ENCODE data around the gene LRMDA. TPM values are rescaled to one million over a fixed set of nuclear protein-coding genes. Genes with fewer than 3 reads are reported as not detected.

The LRMDA gene
- total and polyA plus RNA-seq, 2 of the 8 experiments (the other 6 are each of a cell fraction or from before 2014, with no cell fraction given): 0.86 to 2.8 TPM

GRCh38 chr10:76206797-76207352 is 775.5 kb downstream of the LRMDA start:
- Histone ChIP-seq H3K27ac (ENCODE audit: low read depth, low read length) (no peak overlapping the region), H2BK20ac (ENCODE audit: low read length) (no peak overlapping the region), H4K8ac (ENCODE audit: extremely low read depth, insufficient read depth, low read length) (no peak overlapping the region; the same call in 1 of the 2 replicates), H2BK12ac (ENCODE audit: low read depth, low read length) (no peak overlapping the region), H2BK5ac (ENCODE audit: low read depth, low read length) (no peak overlapping the region), H3K4me2 (ENCODE audit: insufficient read depth in 1 of 2, low read depth in 2 of 2, low read length in 2 of 2) (no peak overlapping the region), H3K14ac (ENCODE audit: insufficient read length) (no peak overlapping the region), H3K9ac (replicated peaks in 1 of 4; ENCODE audit: extremely low read depth in 1 of 4, low read depth in 3 of 4, low read length in 3 of 4) (no peak overlapping the region), H2BK120ac (replicated peaks; ENCODE audit: low read depth, low read length) (no peak overlapping the region), H2AFZ (ENCODE audit: low read length) (no peak overlapping the region), H4K91ac (replicated peaks; ENCODE audit: insufficient read length, low read length) (no peak overlapping the region), H2BK15ac (ENCODE audit: low read length) (peak overlapping the region; percentile 36; the same call in 1 of the 2 replicates), H3K23ac (ENCODE audit: insufficient read length) (no peak overlapping the region), H4K20me1 (replicated peaks in 1 of 2; ENCODE audit: control insufficient read depth in 1 of 2, insufficient read depth in 2 of 2, low read length in 2 of 2) (no peaks in the 10 kb centered on the region), H4K5ac (ENCODE audit: insufficient read length, low read depth, low read length) (no peak overlapping the region), H3K4me1 (replicated peaks in 1 of 4; ENCODE audit: control insufficient read depth in 3 of 4, insufficient read depth in 4 of 4, low read length in 3 of 4) (peaks cover 0 to 6% (median under 1%) of the 10 kb centered on the region in 4 experiments; a peak in 4 of 7 replicates), H3K56ac (replicated peaks; ENCODE audit: insufficient read length, low read depth, low read length) (no peak overlapping the region), H3K36me3 (ENCODE audit: control insufficient read depth in 2 of 4, insufficient read depth in 4 of 4, low read length in 3 of 4) (no peaks in the 10 kb centered on the region), H3K18ac (ENCODE audit: extremely low read depth, low read length) (no peak overlapping the region), H3K79me1 (ENCODE audit: low read depth, low read length) (no peaks in the 10 kb centered on the region), H2AK5ac (ENCODE audit: low read depth, low read length) (no peak overlapping the region), H3K23me2 (ENCODE audit: low read depth, low read length) (no peaks in the 10 kb centered on the region; the same call in 1 of the 2 replicates), H3K4me3 (ENCODE audit: extremely low read depth in 1 of 4, insufficient read depth in 2 of 4, low read depth in 3 of 4, low read length in 4 of 4) (no peak overlapping the region), H3K79me2 (ENCODE audit: control insufficient read depth in 1 of 2, insufficient read depth in 2 of 2, low read length in 2 of 2) (no peaks in the 10 kb centered on the region), H3K4ac (replicated peaks; ENCODE audit: insufficient read length, low read depth, low read length) (no peak overlapping the region), H3K27me3 (replicated peaks in 1 of 4; ENCODE audit: control insufficient read depth in 3 of 4, extremely low read depth in 1 of 4, insufficient read depth in 3 of 4, low read length in 3 of 4) (no peaks in the 10 kb centered on the region), H3K9me3 (ENCODE audit: insufficient read depth in 2 of 2, low read depth in 1 of 2, low read length in 1 of 2) (no peaks in the 10 kb centered on the region)
- 95% methylated on average over 8 of the region's 8 CpGs; no CpG with 5 or more reads in 1 of the 2 experiments for WGBS, 2 experiments (ENCODE audit: extremely low coverage in 1 of 2, insufficient coverage in 1 of 2, insufficient read length in 1 of 2, insufficient replicate concordance in 2 of 2, low coverage in 1 of 2, low lambda C conversion rate in 2 of 2, missing lambda C conversion rate in 1 of 2)
- CTCF ChIA-PET (ENCODE audit: partially characterized antibody): no interaction called here
- DNase-seq (ENCODE audit: low read depth in 1 of 2, low spot score in 2 of 2) (no peak), FAIRE-seq (no peak)
- POLR2A ChIA-PET (ENCODE audit: partially characterized antibody): no interaction called here
